Measurements from ENCODE around the gene PCSK4.
A peak's percentile ranks its signal among the peaks of the same experiment; 100 is the strongest.

DNA sequence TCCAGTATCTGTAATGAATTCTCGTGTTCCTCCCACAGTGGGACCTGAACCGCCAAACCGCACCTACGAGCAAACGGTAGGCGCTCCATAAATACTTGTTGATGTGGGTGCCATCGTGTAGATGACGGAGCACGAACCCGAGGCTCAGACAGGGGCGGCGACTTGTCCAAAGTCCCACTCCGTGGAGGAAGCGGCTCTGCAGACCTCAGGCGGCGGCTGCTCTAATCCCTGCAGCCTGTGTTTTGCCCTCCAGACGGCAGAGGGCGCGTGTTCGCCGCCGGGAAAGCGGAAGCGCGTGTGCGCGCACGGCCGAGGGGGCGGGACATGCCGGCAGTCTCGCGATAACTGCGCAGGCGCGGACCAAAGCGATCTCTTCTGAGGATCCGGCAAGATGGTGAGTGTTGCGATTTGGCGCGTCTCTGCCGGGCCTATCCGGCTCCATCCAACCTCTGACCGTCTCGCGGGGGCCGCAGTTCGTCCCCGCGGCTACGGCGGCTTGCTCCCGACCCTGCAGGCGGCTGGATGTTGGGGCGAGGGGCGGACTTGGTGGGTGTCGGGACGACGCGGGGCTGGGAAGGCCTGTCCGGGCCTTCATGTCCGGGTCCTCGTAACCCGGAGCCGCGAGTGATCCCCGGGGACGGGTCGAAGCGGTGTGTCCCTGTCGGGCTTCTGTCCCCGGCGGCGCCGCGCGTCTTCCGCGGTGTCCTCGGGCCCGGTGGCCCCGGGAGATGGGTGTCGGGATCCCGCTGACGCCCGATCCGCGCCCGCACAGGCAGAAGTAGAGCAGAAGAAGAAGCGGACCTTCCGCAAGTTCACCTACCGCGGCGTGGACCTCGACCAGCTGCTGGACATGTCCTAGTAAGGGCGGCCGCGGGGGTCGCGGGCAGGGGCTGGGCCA, 51.9 kb downstream of the PCSK4 start, which contains the start of gene RPS15:
- TF ChIP-seq CTCF (IDR thresholded peaks at IDR 0.05) (peak; percentile 85 to 91 (median 87)), POLR2A (IDR thresholded peaks at IDR 0.05) (peak in 1 of 2 donors; percentile 86)

Data from vagina (tissue), 2 donors.